Glutamatergic neuron (in vitro differentiated cells): ENCODE data around the gene WDR19. TPM values are rescaled to one million over a fixed set of nuclear protein-coding genes. Genes with fewer than 3 reads are reported as not detected.

Experiments
- DNase-seq: peaks from one replicate; pipeline ENCODE4 v3.0.0; 2022
- H3K27ac Mint-ChIP-seq: one replicate; pipeline ENCODE4 v1.8.0; 2020; ENCODE audit warnings: mild to moderate bottlenecking, mixed read lengths, inconsistent platforms; ENCODE audit not compliant: unreplicated experiment
- H3K27me3 Mint-ChIP-seq: one replicate; pipeline ENCODE4 v1.8.0; 2020; ENCODE audit warnings: mild to moderate bottlenecking, moderate library complexity, mixed read lengths, inconsistent platforms; ENCODE audit not compliant: unreplicated experiment
- H3K36me3 Mint-ChIP-seq: one replicate; pipeline ENCODE4 v1.8.0; 2020; ENCODE audit warnings: mild to moderate bottlenecking, mixed read lengths, inconsistent platforms; ENCODE audit not compliant: unreplicated experiment
- H3K4me1 Mint-ChIP-seq: one replicate; pipeline ENCODE4 v1.8.0; 2020; ENCODE audit warnings: mild to moderate bottlenecking, low read depth, mixed read lengths, inconsistent platforms; ENCODE audit not compliant: unreplicated experiment
- H3K4me3 Mint-ChIP-seq: one replicate; pipeline ENCODE4 v1.8.0; 2020; ENCODE audit warnings: mild to moderate bottlenecking, mixed read lengths, inconsistent platforms; ENCODE audit not compliant: unreplicated experiment
- H3K9me3 Mint-ChIP-seq: one replicate; pipeline ENCODE4 v1.8.0; 2020; ENCODE audit warnings: mild to moderate bottlenecking, moderate library complexity, mixed read lengths, inconsistent platforms; ENCODE audit not compliant: unreplicated experiment
- CTCF ChIP-seq: fragments of 200-600 bp; sonication (generic); IDR thresholded peaks from one replicate; pipeline ENCODE4 v1.5.0; 2021; ENCODE audit not compliant: partially characterized antibody, unreplicated experiment
- total RNA-seq: library from RNA; stranded (reverse); fragmentation: NEBNext Ultra II Directional; extraction: Animal tissue kit (Norgen Biotek cat#: 25700); gene quantifications from one replicate; pipeline ENCODE4 v1.2.1, GENCODE V29; 2021; ENCODE audit not compliant: unreplicated experiment

The WDR19 gene
- total RNA-seq, 1 donor from 2014 or later: 48.6 TPM

DNA sequence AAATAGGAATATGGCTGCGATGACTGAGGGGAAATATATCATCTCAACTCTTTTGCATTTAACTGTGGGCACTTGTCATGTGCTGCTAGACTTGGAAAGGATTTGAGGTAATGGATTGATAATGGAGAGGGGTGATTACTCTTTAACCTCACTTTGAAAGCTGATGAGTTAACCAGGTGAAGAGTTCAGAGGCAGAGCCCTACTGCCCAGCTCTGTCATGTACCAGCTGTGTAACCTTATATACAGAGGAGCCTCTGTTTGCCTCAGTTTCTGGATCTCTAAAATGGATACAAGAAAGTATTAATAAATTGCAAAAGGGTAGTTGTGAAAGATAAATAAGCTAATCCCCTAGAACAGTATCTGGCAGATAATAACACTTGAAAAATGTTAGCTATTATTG, 51.5 kb downstream of the WDR19 start:
- no peak overlapping the region for H3K27ac Mint-ChIP-seq
- DNase-seq: no peak
- H3K27me3 Mint-ChIP-seq: no peaks in the 10 kb centered on the region
- no peak for TF ChIP-seq CTCF
- no peak overlapping the region for H3K4me3 Mint-ChIP-seq
- no peaks in the 10 kb centered on the region for H3K4me1 Mint-ChIP-seq
- H3K36me3 Mint-ChIP-seq: no peaks in the 10 kb centered on the region
- no peaks in the 10 kb centered on the region for H3K9me3 Mint-ChIP-seq

- Mint-ChIP-seq H3K4me3 (no peak overlapping the region), H3K36me3 (no peaks in the 10 kb centered on the region), H3K27me3 (no peaks in the 10 kb centered on the region), H3K9me3 (no peaks in the 10 kb centered on the region), H3K27ac (no peak overlapping the region), H3K4me1 (no peaks in the 10 kb centered on the region)
- no peak for TF ChIP-seq CTCF
- no peak for DNase-seq
These were observed 52.7 kb downstream of the WDR19 start for GRCh38 chr4:39235021-39235420.

DNA sequence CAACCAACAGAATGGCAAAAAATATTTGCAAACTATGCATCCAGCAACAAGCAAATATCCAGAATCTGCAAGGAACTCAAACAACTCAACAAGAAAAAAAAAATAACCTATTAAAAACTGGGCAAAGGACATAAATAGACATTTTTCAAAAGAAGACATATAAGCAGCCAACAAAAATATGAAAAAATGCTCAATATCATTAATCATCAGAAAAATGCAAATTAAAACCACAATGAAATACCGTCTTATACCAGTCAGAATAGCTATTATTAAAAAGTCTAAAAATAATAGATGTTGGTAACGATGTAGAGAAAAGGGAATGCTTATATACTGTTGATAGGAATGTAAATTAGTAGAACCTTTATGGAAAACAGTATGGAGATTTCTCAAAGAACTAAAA, 53.4 kb downstream of the WDR19 start:
- no peaks in the 10 kb centered on the region for H3K9me3 Mint-ChIP-seq
- DNase-seq: no peak
- no peaks in the 10 kb centered on the region for H3K36me3 Mint-ChIP-seq
- H3K27ac Mint-ChIP-seq: no peak overlapping the region
- no peak overlapping the region for H3K4me3 Mint-ChIP-seq
- no peaks in the 10 kb centered on the region for H3K4me1 Mint-ChIP-seq
- H3K27me3 Mint-ChIP-seq: no peaks in the 10 kb centered on the region
- no peak for TF ChIP-seq CTCF

GRCh38 chr4:39237179-39237578, 54.9 kb downstream of the WDR19 start:
- no peak for TF ChIP-seq CTCF
- Mint-ChIP-seq H3K4me1 (no peaks in the 10 kb centered on the region), H3K36me3 (no peaks in the 10 kb centered on the region), H3K27me3 (no peaks in the 10 kb centered on the region), H3K4me3 (no peak overlapping the region), H3K9me3 (no peaks in the 10 kb centered on the region), H3K27ac (no peak overlapping the region)
- no peak for DNase-seq

DNA sequence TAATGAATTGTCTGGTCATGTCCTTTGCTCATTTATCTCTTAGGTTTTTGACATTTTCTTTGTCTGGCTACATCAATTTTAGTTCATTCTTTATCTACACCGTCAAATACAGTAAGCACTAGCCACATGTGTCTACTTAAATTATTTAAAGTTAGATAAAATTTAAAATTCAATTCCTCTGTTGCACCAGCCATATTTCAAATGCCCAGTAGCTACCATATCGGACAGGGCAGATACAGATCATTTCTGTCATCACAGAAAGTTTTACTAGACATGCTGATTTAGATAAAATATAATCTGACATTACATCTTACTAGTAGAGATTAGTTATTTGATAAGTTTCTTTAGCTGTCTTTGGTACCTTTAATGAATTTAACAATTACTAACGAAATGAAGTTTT, 61.1 kb downstream of the WDR19 start:
- TF ChIP-seq CTCF: no peak
- DNase-seq: no peak
- peaks cover 1% of the 10 kb centered on the region for H3K9me3 Mint-ChIP-seq
- no peak overlapping the region for H3K27ac Mint-ChIP-seq
- no peak overlapping the region for H3K4me3 Mint-ChIP-seq
- H3K27me3 Mint-ChIP-seq: no peaks in the 10 kb centered on the region
- H3K4me1 Mint-ChIP-seq: no peaks in the 10 kb centered on the region
- peaks cover 17% of the 10 kb centered on the region for H3K36me3 Mint-ChIP-seq
